Activated T-cell treated with anti-CD3 and anti-CD28 coated beads, Interleukin-2, amount 50 U/mL, for 72 hours (primary cell): Measurements from ENCODE around the gene OR8B8. TPM values are rescaled to one million over a fixed set of nuclear protein-coding genes. Genes with fewer than 3 reads are reported as not detected.
A peak's percentile ranks its signal among the peaks of the same experiment; 100 is the strongest.

ENCODE experiments used
- ATAC-seq, 2 donors: fragments of 150-1000 bp; cut with Tn5 transposase; replicated peaks in 1 of 2; 2 replicates each; pipeline ENCODE4 v1.10.0; 2021; ENCODE audit warnings: moderate library complexity in 2 of 2, mild to moderate bottlenecking in 1 of 2
- DNase-seq, 2 donors: peaks; one replicate each; pipeline ENCODE4 v3.0.0; 2021 to 2022; ENCODE audit warnings: mixed read lengths in 1 of 2
- H3K27ac Mint-ChIP-seq: one replicate; pipeline ENCODE4 v1.8.0; 2022; ENCODE audit warnings: mild to moderate bottlenecking, moderate library complexity, mixed read lengths
- H3K27me3 Mint-ChIP-seq: one replicate; pipeline ENCODE4 v1.8.0; 2022; ENCODE audit warnings: low read depth, mixed read lengths
- H3K36me3 Mint-ChIP-seq, 2 donors: one replicate each; pipeline ENCODE4 v1.8.0; 2022; ENCODE audit warnings: mixed read lengths in 2 of 2, mild to moderate bottlenecking in 1 of 2; ENCODE audit not compliant: insufficient read depth in 2 of 2
- H3K4me1 Mint-ChIP-seq: one replicate; pipeline ENCODE4 v1.8.0; 2022; ENCODE audit warnings: low read depth, mixed read lengths
- H3K4me3 Mint-ChIP-seq, 2 donors: one replicate each; pipeline ENCODE4 v1.8.0; 2022; ENCODE audit warnings: mild to moderate bottlenecking in 2 of 2, mixed read lengths in 2 of 2, moderate library complexity in 2 of 2
- H3K9me3 Mint-ChIP-seq, 2 donors: one replicate each; pipeline ENCODE4 v1.8.0; 2022; ENCODE audit warnings: mixed read lengths in 2 of 2
- total RNA-seq, 2 donors: library from RNA; stranded (reverse); gene quantifications; one replicate each; pipeline ENCODE4 v1.2.3, GENCODE V29; 2022

The OR8B8 gene, protein sequence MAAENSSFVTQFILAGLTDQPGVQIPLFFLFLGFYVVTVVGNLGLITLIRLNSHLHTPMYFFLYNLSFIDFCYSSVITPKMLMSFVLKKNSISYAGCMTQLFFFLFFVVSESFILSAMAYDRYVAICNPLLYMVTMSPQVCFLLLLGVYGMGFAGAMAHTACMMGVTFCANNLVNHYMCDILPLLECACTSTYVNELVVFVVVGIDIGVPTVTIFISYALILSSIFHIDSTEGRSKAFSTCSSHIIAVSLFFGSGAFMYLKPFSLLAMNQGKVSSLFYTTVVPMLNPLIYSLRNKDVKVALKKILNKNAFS
- total RNA-seq = not detected

DNA sequence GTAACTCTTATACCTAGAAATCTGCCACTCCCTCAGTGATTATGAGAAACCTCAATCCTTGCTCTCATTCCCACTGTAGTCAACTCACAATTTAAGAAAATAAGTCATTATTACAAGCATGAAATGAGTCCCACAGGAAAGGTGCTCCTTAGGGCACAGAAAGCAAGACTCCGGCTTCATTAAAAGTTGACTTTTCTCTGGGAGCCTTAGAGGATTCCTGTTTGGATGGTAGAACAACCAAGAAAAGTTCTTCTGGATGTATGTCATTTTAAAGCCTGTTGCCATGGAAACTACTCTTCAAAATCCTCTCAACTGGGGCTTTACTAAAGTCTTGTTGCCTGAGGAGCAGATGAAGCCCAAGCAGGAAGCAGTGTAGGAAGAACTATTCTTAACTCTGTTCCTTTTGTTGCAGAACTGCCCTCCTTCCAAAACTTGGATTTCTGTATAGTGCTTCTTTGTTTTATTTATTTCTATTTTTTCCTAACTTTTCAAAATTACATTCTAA, at the start of gene OR8B8:
OR8B8 (minus strand) TSS at position 51 of the 505 bp plus-strand sequence. CDS start 4,611 bp downstream, outside the sequence.
- no peaks in the 10 kb centered on the region for H3K36me3 Mint-ChIP-seq
- no peaks in the 10 kb centered on the region for H3K4me1 Mint-ChIP-seq
- H3K9me3 Mint-ChIP-seq = no peaks in the 10 kb centered on the region
- no peak within 1 kb of the TSS for H3K4me3 Mint-ChIP-seq
- peaks cover 10% of the 10 kb centered on the region for H3K27me3 Mint-ChIP-seq
- DNase-seq = no peak
- no peak for ATAC-seq
- no peak within 1 kb of the TSS for H3K27ac Mint-ChIP-seq

DNA sequence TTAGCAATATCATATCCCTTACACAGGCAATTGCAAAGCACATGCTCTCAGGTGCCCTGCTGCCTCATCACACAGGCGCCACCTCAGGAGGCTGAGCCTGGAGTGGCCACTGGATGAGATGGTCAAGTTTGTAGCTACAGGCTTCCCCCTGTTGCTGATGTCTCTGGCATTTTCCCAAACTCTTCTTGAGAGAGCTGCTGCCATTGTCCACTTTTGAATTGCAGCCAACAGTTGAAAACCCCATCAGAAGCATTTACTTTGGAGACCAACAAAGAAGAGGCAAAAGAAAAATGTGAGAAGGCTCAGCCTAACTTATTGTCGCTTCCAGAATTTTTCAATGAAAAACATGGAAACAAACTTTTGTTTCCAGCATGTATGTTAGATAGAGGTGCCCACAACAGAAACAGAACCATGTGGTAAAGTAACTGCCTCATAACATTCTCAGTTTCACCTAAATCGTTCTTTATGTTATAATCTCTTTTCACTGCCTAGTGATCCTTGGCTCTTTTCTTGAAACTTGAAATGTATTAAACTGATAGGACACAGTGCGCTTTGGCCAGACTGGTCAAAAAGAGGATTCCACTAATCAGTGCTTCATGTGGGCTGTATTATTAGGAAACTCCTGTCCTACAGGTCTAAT, 47.6 kb upstream of the OR8B8 start:
- H3K27me3 Mint-ChIP-seq = no peaks in the 10 kb centered on the region
- DNase-seq = no peak
- ATAC-seq = no peak
- no peaks in the 10 kb centered on the region for H3K4me1 Mint-ChIP-seq
- H3K36me3 Mint-ChIP-seq = no peaks in the 10 kb centered on the region
- no peak overlapping the region for H3K4me3 Mint-ChIP-seq
- no peak overlapping the region for H3K27ac Mint-ChIP-seq
- H3K9me3 Mint-ChIP-seq = peaks cover 0 to 1% of the 10 kb centered on the region in 2 donors

- Mint-ChIP-seq H3K36me3 (no peaks in the 10 kb centered on the region), H3K4me3 (no peak overlapping the region), H3K4me1 (peaks cover 11% of the 10 kb centered on the region), H3K27me3 (peaks cover 27% of the 10 kb centered on the region), H3K9me3 (peaks cover 3% of the 10 kb centered on the region in 2 donors), H3K27ac (no peak overlapping the region)
- DNase-seq = no peak
- ATAC-seq = no peak
Observed at GRCh38 chr11:124483422-124483821, 37.9 kb upstream of the OR8B8 start.

GRCh38 chr11:124482362-124483147, 37.1 kb upstream of the OR8B8 start:
- H3K9me3 Mint-ChIP-seq = peaks cover 3% of the 10 kb centered on the region in 2 donors

GRCh38 chr11:124481365-124482323, 36.1 kb upstream of the OR8B8 start:
- Mint-ChIP-seq H3K27ac (peak overlapping the region; percentile 27), H3K36me3 (no peaks in the 10 kb centered on the region), H3K27me3 (peaks cover 27% of the 10 kb centered on the region), H3K4me1 (peaks cover 11% of the 10 kb centered on the region), H3K4me3 (peak overlapping the region; percentile 70 to 73), H3K9me3 (peaks cover under 1 to 2% of the 10 kb centered on the region in 2 donors)
- peak; percentile 44 to 60 for ATAC-seq
- DNase-seq = no peak

More at GRCh38 chr11:124482362-124483147, 37.1 kb upstream of the OR8B8 start:
- no peak for DNase-seq
- H3K27ac Mint-ChIP-seq = no peak overlapping the region
- H3K27me3 Mint-ChIP-seq = peaks cover 27% of the 10 kb centered on the region
- ATAC-seq = no peak
- no peaks in the 10 kb centered on the region for H3K36me3 Mint-ChIP-seq
- no peak overlapping the region for H3K4me3 Mint-ChIP-seq
- peaks cover 11% of the 10 kb centered on the region for H3K4me1 Mint-ChIP-seq

GRCh38 chr11:124479561-124479960, 34.1 kb upstream of the OR8B8 start:
- ATAC-seq (no peak), DNase-seq (no peak)
- peaks cover 11% of the 10 kb centered on the region for H3K4me1 Mint-ChIP-seq
- H3K27me3 Mint-ChIP-seq = peaks cover 29% of the 10 kb centered on the region
- no peaks in the 10 kb centered on the region for H3K36me3 Mint-ChIP-seq
- H3K27ac Mint-ChIP-seq = no peak overlapping the region
- H3K4me3 Mint-ChIP-seq = no peak overlapping the region
- H3K9me3 Mint-ChIP-seq = peaks cover 0 to 2% of the 10 kb centered on the region in 2 donors

DNA sequence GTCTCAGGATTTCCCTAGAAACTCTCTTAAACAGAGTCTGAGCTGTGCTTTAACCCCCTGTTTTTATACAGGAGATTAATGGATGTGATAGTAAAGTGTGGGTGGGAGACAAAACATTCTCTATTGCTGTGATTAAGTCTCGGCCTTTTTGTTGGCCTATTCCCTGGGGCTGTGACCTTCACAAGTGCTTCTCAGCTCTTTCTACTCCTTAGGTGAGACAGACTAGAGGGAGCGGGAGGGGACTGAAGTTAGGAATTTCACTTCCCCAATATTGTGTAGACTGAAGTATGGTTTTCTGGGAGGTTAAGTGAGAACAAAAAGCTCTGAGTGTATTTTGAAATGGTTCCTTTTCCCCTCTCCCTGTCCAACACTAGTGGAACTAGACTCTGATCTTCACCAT, 29.8 kb upstream of the OR8B8 start:
- Mint-ChIP-seq H3K4me3 (no peak overlapping the region), H3K4me1 (no peaks in the 10 kb centered on the region), H3K27me3 (peaks cover 7% of the 10 kb centered on the region), H3K27ac (no peak overlapping the region), H3K9me3 (no peaks in the 10 kb centered on the region), H3K36me3 (no peaks in the 10 kb centered on the region)
- DNase-seq = no peak
- ATAC-seq = no peak

GRCh38 chr11:124474779-124475178, 29.3 kb upstream of the OR8B8 start:
- no peak for ATAC-seq
- no peak for DNase-seq
- Mint-ChIP-seq H3K27ac (peak overlapping the region; percentile 56), H3K4me1 (no peaks in the 10 kb centered on the region), H3K36me3 (no peaks in the 10 kb centered on the region), H3K4me3 (no peak overlapping the region), H3K9me3 (no peaks in the 10 kb centered on the region), H3K27me3 (peaks cover 7% of the 10 kb centered on the region)

DNA sequence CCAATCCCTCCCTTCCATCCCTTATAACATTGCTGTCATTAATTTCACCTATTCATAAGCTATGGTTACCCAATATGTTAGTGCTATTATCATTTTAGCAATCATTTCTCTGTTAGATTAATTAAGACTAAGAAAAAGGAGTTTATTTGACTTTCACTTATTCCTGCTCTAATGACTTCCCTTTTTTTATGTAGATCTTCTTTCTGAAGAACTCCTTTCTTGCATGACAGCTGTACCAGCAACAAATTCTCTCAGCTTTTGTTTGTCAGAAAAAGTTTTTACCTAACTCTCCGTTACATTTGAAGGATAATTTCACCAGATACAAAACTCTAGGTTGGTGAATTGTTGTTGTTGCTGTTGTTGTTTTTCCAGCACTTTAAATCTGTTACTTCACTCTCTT, 28.6 kb upstream of the OR8B8 start:
- no peaks in the 10 kb centered on the region for H3K9me3 Mint-ChIP-seq
- ATAC-seq = no peak

GRCh38 chr11:124473476-124473875, 28.0 kb upstream of the OR8B8 start:
- H3K4me3 Mint-ChIP-seq = no peak overlapping the region
- peaks cover 7% of the 10 kb centered on the region for H3K27me3 Mint-ChIP-seq
- H3K27ac Mint-ChIP-seq = no peak overlapping the region
- ATAC-seq (no peak), DNase-seq (no peak)
- no peaks in the 10 kb centered on the region for H3K9me3 Mint-ChIP-seq
- H3K36me3 Mint-ChIP-seq = no peaks in the 10 kb centered on the region
- H3K4me1 Mint-ChIP-seq = no peaks in the 10 kb centered on the region

More for the DNA sequence above, 28.6 kb upstream of the OR8B8 start:
- no peak overlapping the region for H3K27ac Mint-ChIP-seq
- H3K27me3 Mint-ChIP-seq = peaks cover 7% of the 10 kb centered on the region
- H3K4me3 Mint-ChIP-seq = no peak overlapping the region
- no peaks in the 10 kb centered on the region for H3K36me3 Mint-ChIP-seq
- DNase-seq = no peak
- no peaks in the 10 kb centered on the region for H3K4me1 Mint-ChIP-seq

DNA sequence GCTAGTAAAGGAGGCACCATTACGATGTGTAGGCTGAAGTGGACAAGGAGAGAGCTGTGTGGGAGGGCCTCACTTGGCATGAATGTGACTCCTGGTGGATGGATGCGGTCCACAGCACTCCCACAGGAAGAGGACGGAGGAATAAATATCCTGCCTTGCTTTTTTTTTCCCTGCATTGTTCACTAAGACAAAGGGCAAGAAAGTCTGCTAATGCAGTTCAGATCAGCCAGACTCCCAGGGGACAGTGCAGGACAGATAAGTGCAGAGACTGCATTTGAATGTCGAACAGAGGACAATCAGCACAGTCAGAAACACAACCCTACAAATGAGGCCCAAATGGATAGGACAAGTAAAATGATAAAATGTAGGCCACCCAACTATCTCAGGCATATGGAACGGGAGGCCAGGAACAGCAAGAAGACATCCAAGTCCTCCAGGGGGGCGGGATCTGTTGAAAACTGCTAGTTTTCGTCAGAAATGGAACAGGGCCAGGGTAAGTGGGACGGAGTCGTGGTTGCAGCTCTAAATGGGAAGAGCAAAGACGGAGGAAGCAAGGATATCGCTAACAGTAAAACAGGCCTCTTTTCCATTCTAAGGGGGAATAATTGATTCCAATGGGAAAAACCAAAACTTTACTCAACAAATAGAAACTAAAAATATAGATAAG, 25.2 kb upstream of the OR8B8 start:
- no peak overlapping the region for H3K27ac Mint-ChIP-seq
- H3K36me3 Mint-ChIP-seq = no peaks in the 10 kb centered on the region
- H3K27me3 Mint-ChIP-seq = no peaks in the 10 kb centered on the region
- no peak for DNase-seq
- H3K9me3 Mint-ChIP-seq = no peaks in the 10 kb centered on the region
- H3K4me3 Mint-ChIP-seq = no peak overlapping the region
- ATAC-seq = no peak
- no peaks in the 10 kb centered on the region for H3K4me1 Mint-ChIP-seq

DNA sequence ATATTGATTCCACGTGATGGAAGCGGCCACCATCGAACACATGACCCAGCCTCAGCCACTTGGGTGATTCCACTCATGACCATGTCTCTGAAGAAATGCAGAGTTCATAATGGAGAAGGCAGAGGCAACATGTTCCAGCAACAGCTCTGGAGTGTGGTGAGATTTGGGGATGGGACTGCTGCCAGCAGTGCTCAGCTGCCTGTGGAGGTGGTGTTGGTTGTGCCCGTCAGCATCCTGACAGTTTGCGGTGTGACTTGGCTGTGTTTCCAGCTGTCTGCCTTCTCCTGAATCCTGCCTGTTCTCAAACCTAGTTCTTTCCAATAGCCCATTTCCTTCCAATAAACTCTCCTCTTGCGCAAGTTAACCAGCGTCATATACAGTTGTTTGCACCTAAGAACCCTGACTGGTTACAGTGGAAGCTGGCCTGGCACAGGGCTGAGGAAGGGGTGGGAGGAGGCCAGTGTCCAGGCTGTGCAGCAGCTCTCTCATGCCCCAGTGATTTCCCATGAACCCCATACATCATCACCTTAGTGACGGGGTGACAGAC, 22.0 kb upstream of the OR8B8 start:
- no peak for ATAC-seq

More for the DNA sequence above, 22.0 kb upstream of the OR8B8 start:
- no peak overlapping the region for H3K4me3 Mint-ChIP-seq
- DNase-seq = no peak
- no peak overlapping the region for H3K27ac Mint-ChIP-seq
- no peaks in the 10 kb centered on the region for H3K4me1 Mint-ChIP-seq
- no peaks in the 10 kb centered on the region for H3K27me3 Mint-ChIP-seq
- no peaks in the 10 kb centered on the region for H3K9me3 Mint-ChIP-seq
- no peaks in the 10 kb centered on the region for H3K36me3 Mint-ChIP-seq
